SU-DHL-6 (cell line): ENCODE data around the gene ZMYND10.

Experiments used
- H2AFZ ChIP-seq: fragments of 200-600 bp; sonication (generic); 2 replicates; pipeline ENCODE4 v1.6.1; 2014; ENCODE audit warnings: low read depth, mild to moderate bottlenecking, moderate library complexity, mixed read lengths, antibody characterized with exemption, low read length; ENCODE audit not compliant: severe bottlenecking
- H3F3A ChIP-seq: fragments of 200-600 bp; shearing (Covaris generic); 2 replicates; pipeline ENCODE4 v1.6.0; 2016; ENCODE audit warnings: antibody characterized with exemption, mild to moderate bottlenecking; ENCODE audit not compliant: insufficient read depth
- H3K27ac ChIP-seq: fragments of 200-600 bp; sonication (generic); 2 replicates; pipeline ENCODE4 v1.5.1; 2016; ENCODE audit warnings: low read depth, mild to moderate bottlenecking, low read length, moderate library complexity, mixed read lengths
- H3K27me3 ChIP-seq: fragments of 200-600 bp; sonication (generic), shearing (Covaris generic); 2 replicates; pipeline ENCODE4 v1.6.0; 2014; ENCODE audit warnings: mild to moderate bottlenecking, low read length
- H3K36me3 ChIP-seq: fragments of 200-600 bp; sonication (generic); 2 replicates; pipeline ENCODE4 v1.6.1; 2014; ENCODE audit warnings: mild to moderate bottlenecking, low read length, mixed read lengths
- H3K4me2 ChIP-seq: fragments of 300-600, 200-600 bp; shearing (Covaris generic), sonication (generic); 2 replicates; pipeline ENCODE4 v1.6.0; 2014; ENCODE audit warnings: low read length, low read depth, mild to moderate bottlenecking; ENCODE audit not compliant: poor library complexity, severe bottlenecking
- H3K4me3 ChIP-seq: fragments of 200-600 bp; sonication (generic); 2 replicates; pipeline ENCODE4 v1.5.1; 2014; ENCODE audit warnings: antibody characterized with exemption, low read length, mild to moderate bottlenecking, mixed read lengths; ENCODE audit not compliant: insufficient read depth, poor library complexity, severe bottlenecking
- H3K79me2 ChIP-seq: fragments of 200-600 bp; sonication (generic); 2 replicates; pipeline ENCODE4 v1.6.1; 2014; ENCODE audit warnings: mild to moderate bottlenecking, low read length, moderate library complexity; ENCODE audit not compliant: insufficient read depth
- H3K9ac ChIP-seq: fragments of 200-600 bp; sonication (generic); 2 replicates; pipeline ENCODE4 v1.7.0; 2014; ENCODE audit warnings: mild to moderate bottlenecking, low read length
- H3K9me2 ChIP-seq: fragments of 200-600 bp; sonication (generic); replicated peaks from 2 replicates; pipeline ENCODE4 v1.6.1; 2014; ENCODE audit warnings: low read length; ENCODE audit not compliant: insufficient read depth
- H3K9me3 ChIP-seq: fragments of 200-600 bp; sonication (generic); 2 replicates; pipeline ENCODE4 v1.6.1; 2014; ENCODE audit warnings: low read length, mixed read lengths; ENCODE audit not compliant: insufficient read depth
- H4K20me1 ChIP-seq: fragments of 200-600 bp; sonication (generic); 2 replicates; pipeline ENCODE4 v1.6.1; 2014; ENCODE audit warnings: low read depth, mild to moderate bottlenecking, antibody characterized with exemption, low read length, moderate library complexity, mixed read lengths
- CTCF ChIP-seq: fragments of 200-600 bp; sonication (generic); IDR thresholded peaks from one replicate; pipeline ENCODE4 v1.5.1; 2017; ENCODE audit warnings: antibody characterized with exemption, mild to moderate bottlenecking, low read length, moderate library complexity; ENCODE audit not compliant: insufficient read depth, poor library complexity, severe bottlenecking
- EZH2phosphoT487 ChIP-seq: fragments of 200-600 bp; sonication (generic), shearing (Covaris generic); conservative IDR thresholded peaks from 2 replicates; pipeline ENCODE4 v1.6.1; 2018; ENCODE audit warnings: mild to moderate bottlenecking, antibody characterized with exemption, low read length, moderate library complexity, mixed read lengths

The ZMYND10 gene

GRCh38 chr3:50382722-50383121 is 37.2 kb upstream of the ZMYND10 start:
- H3K9me2 ChIP-seq: no peaks in the 10 kb centered on the region
- no peak overlapping the region for H3K27ac ChIP-seq
- H3K9me3 ChIP-seq: no peaks in the 10 kb centered on the region
- H4K20me1 ChIP-seq: no peaks in the 10 kb centered on the region
- H3K9ac ChIP-seq: no peak overlapping the region
- H3K4me2 ChIP-seq: no peak overlapping the region
- no peak overlapping the region for H2AFZ ChIP-seq
- H3K79me2 ChIP-seq: no peaks in the 10 kb centered on the region
- H3K27me3 ChIP-seq: no peaks in the 10 kb centered on the region
- H3K4me3 ChIP-seq: no peak overlapping the region
- no peaks in the 10 kb centered on the region for H3F3A ChIP-seq
- H3K36me3 ChIP-seq: no peaks in the 10 kb centered on the region
- no peak for TF ChIP-seq EZH2phosphoT487
- no peak for TF ChIP-seq CTCF

- Histone ChIP-seq H3F3A (no peaks in the 10 kb centered on the region), H3K4me3 (no peak overlapping the region), H3K9me3 (no peaks in the 10 kb centered on the region), H3K36me3 (no peaks in the 10 kb centered on the region), H3K27me3 (no peaks in the 10 kb centered on the region), H4K20me1 (no peaks in the 10 kb centered on the region), H2AFZ (no peak overlapping the region), H3K27ac (no peak overlapping the region), H3K79me2 (no peaks in the 10 kb centered on the region), H3K9me2 (no peaks in the 10 kb centered on the region), H3K4me2 (no peak overlapping the region), H3K9ac (no peak overlapping the region)
- TF ChIP-seq EZH2phosphoT487 (no peak), CTCF (no peak)
These were observed 35.9 kb upstream of the ZMYND10 start for GRCh38 chr3:50381383-50381782.

- H3K4me2 ChIP-seq: no peak overlapping the region
- no peaks in the 10 kb centered on the region for H3K36me3 ChIP-seq
- H4K20me1 ChIP-seq: no peaks in the 10 kb centered on the region
- no peak overlapping the region for H3K27ac ChIP-seq
- no peak overlapping the region for H3K4me3 ChIP-seq
- H3K9ac ChIP-seq: no peak overlapping the region
- H3K9me3 ChIP-seq: no peaks in the 10 kb centered on the region
- H2AFZ ChIP-seq: no peak overlapping the region
- no peaks in the 10 kb centered on the region for H3K9me2 ChIP-seq
- no peaks in the 10 kb centered on the region for H3K79me2 ChIP-seq
- no peak for TF ChIP-seq EZH2phosphoT487
- no peak for TF ChIP-seq CTCF
- no peaks in the 10 kb centered on the region for H3K27me3 ChIP-seq
- no peaks in the 10 kb centered on the region for H3F3A ChIP-seq
These were observed 35.0 kb upstream of the ZMYND10 start for GRCh38 chr3:50380405-50381085.
